ENCODE results near the gene CERS5.

DNA sequence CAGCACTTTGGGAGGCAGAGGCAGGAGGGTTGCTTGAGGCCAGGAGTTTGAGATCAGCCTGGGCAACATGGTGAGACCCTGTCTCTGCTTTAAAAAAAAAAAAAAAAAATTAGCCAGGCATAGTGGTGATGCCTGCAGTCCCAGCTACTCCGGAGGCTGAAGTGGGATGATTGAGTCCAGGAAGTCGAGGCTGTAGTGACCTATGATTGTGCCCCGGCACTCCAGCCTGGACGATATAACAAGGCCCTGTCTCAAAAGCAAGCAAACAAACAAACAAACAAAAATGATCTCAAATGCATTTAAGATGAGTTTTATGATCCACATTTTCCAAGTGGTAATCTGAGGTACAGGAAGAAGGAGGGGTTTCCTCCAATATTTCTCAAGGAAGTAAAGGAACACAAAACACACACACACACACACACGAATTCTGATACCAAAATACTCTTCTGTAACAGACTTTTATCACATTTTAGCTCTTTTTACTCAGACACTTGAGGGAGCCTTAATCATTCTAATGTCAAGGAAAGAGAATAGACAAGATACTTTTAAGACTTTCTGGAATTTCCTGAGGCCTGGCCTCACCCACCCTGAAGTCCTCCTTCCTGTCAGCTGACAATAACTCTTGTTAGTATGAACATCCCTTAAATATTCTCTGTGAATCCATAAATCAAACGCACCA, 44.4 kb upstream of the CERS5 start:
- TF ChIP-seq POLR2AphosphoS5 (IDR thresholded peaks at IDR 0.05; ENCODE audit: borderline replicate concordance, low read depth, low read length) (no peak), EZH2 (IDR thresholded peaks at IDR 0.05) (no peak), FOXP2 (optimal IDR thresholded peaks at IDR 0.05; ENCODE audit: control extremely low read depth, extremely low read length, insufficient read depth) (no peak)

All from SK-N-MC (cell line).